Measurements from ENCODE around the gene BCL2. TPM values are rescaled to one million over a fixed set of nuclear protein-coding genes. Genes with fewer than 3 reads are reported as not detected.
A peak's percentile ranks its signal among the peaks of the same experiment; 100 is the strongest.

BCL2 gene
- total RNA-seq, 1 experiment from 2014 or later, result 1.5 TPM

DNA sequence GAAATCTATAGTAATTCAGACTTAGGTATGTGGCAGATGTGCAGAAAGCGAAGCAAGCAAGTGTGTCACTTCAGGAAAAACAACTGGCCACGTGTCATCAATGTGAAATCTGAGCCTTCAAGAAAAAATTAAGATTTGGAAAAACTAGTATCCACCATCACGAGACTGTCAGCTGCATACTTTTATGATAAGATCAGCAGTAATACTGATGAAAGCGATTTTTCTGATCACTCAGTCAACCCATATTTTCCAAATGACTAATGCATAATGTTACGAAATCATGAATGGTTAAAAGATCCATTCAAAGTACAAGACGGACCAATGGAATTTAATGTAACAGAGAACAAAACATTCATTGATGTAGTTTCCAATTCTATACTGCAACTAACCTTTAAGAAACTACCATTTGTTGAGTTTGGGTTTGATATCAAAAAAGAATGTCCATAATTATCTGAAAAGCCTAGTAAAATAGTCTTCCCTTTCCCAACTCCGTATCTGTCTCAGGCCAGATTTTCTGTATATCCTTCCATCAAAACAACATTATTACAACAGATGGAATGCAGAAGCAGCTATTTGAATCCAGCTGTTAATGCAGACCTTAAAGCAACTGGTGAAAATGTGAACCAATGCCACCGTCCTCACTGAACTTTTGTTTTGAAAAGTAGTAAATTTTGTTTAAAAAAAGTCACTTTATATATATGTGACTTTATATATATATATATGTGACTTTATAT, 17.0 kb upstream of the BCL2 start:
- POLR2A ChIA-PET (ENCODE audit: unreplicated experiment), result interaction anchor here (0.6 kb wide), 1 partner anchor 10 kb away, joined by 10 read pairs; no protein-coding TSS in a partner anchor
- Histone ChIP-seq H3K79me2 (ENCODE audit: low read length) (no peaks in the 10 kb centered on the region), H3K9ac (ENCODE audit: low read length) (no peak overlapping the region), H3K9me2 (replicated peaks; ENCODE audit: low read length) (no peaks in the 10 kb centered on the region), H3K4me3 (ENCODE audit: low read length) (no peak overlapping the region), H3K27me3 (ENCODE audit: low read length) (no peaks in the 10 kb centered on the region), H3K9me3 (ENCODE audit: low read length) (no peaks in the 10 kb centered on the region), H3K36me3 (ENCODE audit: low read depth, low read length) (peaks cover 23% of the 10 kb centered on the region; the same call in 1 of the 2 replicates), H4K20me1 (ENCODE audit: low read length) (no peaks in the 10 kb centered on the region), H3K27ac (ENCODE audit: low read length) (peak overlapping the region; percentile 36; the same call in 1 of the 2 replicates), H3K4me1 (ENCODE audit: insufficient read depth, low read length) (peaks cover 14% of the 10 kb centered on the region), H2AFZ (ENCODE audit: low read length) (no peak overlapping the region), H3F3A (ENCODE audit: low read length, unreplicated experiment) (no peaks in the 10 kb centered on the region), H3K4me2 (ENCODE audit: low read length) (peak overlapping the region; percentile 44)
- DNase-seq (peak; percentile 93), ATAC-seq (peak; percentile 49)
- no TSS peak for BruUV-seq (replicated peaks)
- intact Hi-C loops (cut with micrococcal nuclease), result no loop called here
- CTCF ChIA-PET, result no interaction called here
- TF ChIP-seq CTCF (conservative IDR thresholded peaks at IDR 0.05; ENCODE audit: low read depth, low read length) (no peak), EZH2 (IDR thresholded peaks at IDR 0.05; ENCODE audit: low read length, unreplicated experiment) (no peak), EZH2phosphoT487 (IDR thresholded peaks at IDR 0.05; ENCODE audit: borderline replicate concordance, low read length) (no peak)

GRCh38 chr18:63331105-63331504, 11.5 kb upstream of the BCL2 start:
- BruUV-seq (replicated peaks), result no TSS peak
- ChIA-PET POLR2A (ENCODE audit: unreplicated experiment) (no interaction called here), CTCF (no interaction called here)
- DNase-seq, result no peak
- Histone ChIP-seq H3F3A (ENCODE audit: low read length, unreplicated experiment) (no peaks in the 10 kb centered on the region), H4K20me1 (ENCODE audit: low read length) (no peaks in the 10 kb centered on the region), H3K9ac (ENCODE audit: low read length) (no peak overlapping the region), H3K27ac (ENCODE audit: low read length) (no peak overlapping the region), H3K9me3 (ENCODE audit: low read length) (no peaks in the 10 kb centered on the region), H3K79me2 (ENCODE audit: low read length) (no peaks in the 10 kb centered on the region), H2AFZ (ENCODE audit: low read length) (no peak overlapping the region), H3K9me2 (replicated peaks; ENCODE audit: low read length) (no peaks in the 10 kb centered on the region), H3K4me3 (ENCODE audit: low read length) (no peak overlapping the region), H3K4me1 (ENCODE audit: insufficient read depth, low read length) (peaks cover 6% of the 10 kb centered on the region), H3K36me3 (ENCODE audit: low read depth, low read length) (peaks cover 11% of the 10 kb centered on the region; the same call in 1 of the 2 replicates), H3K27me3 (ENCODE audit: low read length) (no peaks in the 10 kb centered on the region), H3K4me2 (ENCODE audit: low read length) (no peak overlapping the region)
- intact Hi-C loops (cut with micrococcal nuclease), result no loop called here
- TF ChIP-seq CTCF (conservative IDR thresholded peaks at IDR 0.05; ENCODE audit: low read depth, low read length) (no peak), EZH2phosphoT487 (IDR thresholded peaks at IDR 0.05; ENCODE audit: borderline replicate concordance, low read length) (no peak), EZH2 (IDR thresholded peaks at IDR 0.05; ENCODE audit: low read length, unreplicated experiment) (no peak)
- no peak for ATAC-seq
